Natural killer cell treated with Interleukin-12 subunit alpha and Interleukin-12 subunit beta and Interleukin-15 and Interleukin-18, amount 100 ng/mL, for 72 hours (primary cell): ENCODE results near the gene FADS3. TPM values are rescaled to one million over a fixed set of nuclear protein-coding genes. Genes with fewer than 3 reads are reported as not detected.

Source experiments
- ATAC-seq, 2 donors: fragments of 150-1000 bp; cut with Tn5 transposase in 1 of 2; sonication (Bioruptor Pico), chemical (Tn5 transposase) in 1 of 2; 2 replicates each; pipeline ENCODE4 v1.10.0; 2021
- DNase-seq: peaks from one replicate; pipeline ENCODE4 v3.0.0; 2022; ENCODE audit warnings: low spot score
- H3K27ac Mint-ChIP-seq, 2 donors: 1 replicate in 1 of 2; 2 replicates in 1 of 2; pipeline ENCODE4 v1.8.0; 2022; ENCODE audit warnings: mixed read lengths in 2 of 2, mild to moderate bottlenecking in 1 of 2, moderate library complexity in 1 of 2
- H3K27me3 Mint-ChIP-seq, 2 donors: 1 replicate in 1 of 2; 2 replicates in 1 of 2; pipeline ENCODE4 v1.8.0; 2022; ENCODE audit warnings: mixed read lengths in 2 of 2
- H3K36me3 Mint-ChIP-seq: one replicate; pipeline ENCODE4 v1.8.0; 2022; ENCODE audit warnings: mixed read lengths
- H3K4me1 Mint-ChIP-seq, 2 donors: 1 replicate in 1 of 2; 2 replicates in 1 of 2; pipeline ENCODE4 v1.8.0; 2022; ENCODE audit warnings: low read depth in 2 of 2, mixed read lengths in 2 of 2, mild to moderate bottlenecking in 1 of 2
- H3K4me3 Mint-ChIP-seq: one replicate; pipeline ENCODE4 v1.8.0; 2022; ENCODE audit warnings: mixed read lengths
- H3K9me3 Mint-ChIP-seq: 2 replicates; pipeline ENCODE4 v1.8.0; 2022; ENCODE audit warnings: mixed read lengths
- total RNA-seq, 2 donors: library from RNA; stranded (reverse); gene quantifications; one replicate each; pipeline ENCODE4 v1.2.3, GENCODE V29; 2022

Gene FADS3
- total RNA-seq, 2 donors from 2014 or later: 13.2 to 14.0 TPM

DNA sequence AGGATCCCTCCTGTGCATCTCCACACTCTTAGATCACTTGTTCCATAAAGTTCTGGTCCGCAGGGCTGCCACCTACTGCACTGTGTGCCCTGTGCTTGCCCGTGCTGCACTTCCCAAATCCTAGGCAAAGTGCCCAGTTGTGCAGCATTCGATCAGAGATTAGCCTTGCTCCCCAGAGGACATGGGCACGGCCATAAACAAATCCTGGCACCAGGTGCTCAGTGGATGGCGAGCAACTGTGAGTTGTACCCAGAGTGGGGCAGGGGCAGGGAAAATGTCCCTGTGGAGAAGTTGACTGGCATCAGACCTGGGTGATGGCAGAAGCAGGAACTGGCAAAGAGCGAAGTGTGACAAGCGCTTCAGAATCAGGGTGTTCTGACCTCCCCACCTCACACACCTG is 58.6 kb downstream of the FADS3 start:
- H3K27ac Mint-ChIP-seq: peak overlapping the region; percentile 92 to 93
- DNase-seq (no peak), ATAC-seq (no peak)
- H3K4me1 Mint-ChIP-seq: peaks cover 44 to 57% of the 10 kb centered on the region in 2 donors
- no peaks in the 10 kb centered on the region for H3K9me3 Mint-ChIP-seq
- no peaks in the 10 kb centered on the region for H3K27me3 Mint-ChIP-seq
- H3K4me3 Mint-ChIP-seq: no peak overlapping the region
- H3K36me3 Mint-ChIP-seq: no peaks in the 10 kb centered on the region

DNA sequence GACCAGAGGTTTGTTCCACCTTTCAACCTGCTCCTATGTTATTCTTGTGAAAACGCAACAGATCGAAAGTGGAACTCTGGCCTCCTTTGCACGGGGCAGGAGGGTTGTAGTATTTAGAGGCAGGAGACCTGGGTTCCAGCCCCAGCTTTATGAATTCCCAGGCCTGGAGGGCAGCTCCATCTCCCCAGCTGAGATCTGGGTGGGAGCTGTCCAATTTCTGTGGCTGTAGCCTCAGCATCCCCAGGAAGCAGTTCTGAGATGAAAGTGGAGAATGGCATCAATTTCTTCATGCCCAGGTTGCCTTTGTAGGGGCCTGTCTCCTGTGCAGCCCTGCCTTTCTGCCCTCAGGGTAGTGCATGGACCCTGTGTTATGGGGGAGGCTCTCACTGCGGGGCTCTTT is 59.1 kb downstream of the FADS3 start:
- Mint-ChIP-seq H3K4me1 (peaks cover 45 to 59% of the 10 kb centered on the region in 2 donors), H3K4me3 (no peak overlapping the region), H3K27me3 (no peaks in the 10 kb centered on the region), H3K27ac (peak overlapping the region; percentile 92 to 93), H3K36me3 (no peaks in the 10 kb centered on the region), H3K9me3 (no peaks in the 10 kb centered on the region)
- ATAC-seq: no peak
- no peak for DNase-seq

DNA sequence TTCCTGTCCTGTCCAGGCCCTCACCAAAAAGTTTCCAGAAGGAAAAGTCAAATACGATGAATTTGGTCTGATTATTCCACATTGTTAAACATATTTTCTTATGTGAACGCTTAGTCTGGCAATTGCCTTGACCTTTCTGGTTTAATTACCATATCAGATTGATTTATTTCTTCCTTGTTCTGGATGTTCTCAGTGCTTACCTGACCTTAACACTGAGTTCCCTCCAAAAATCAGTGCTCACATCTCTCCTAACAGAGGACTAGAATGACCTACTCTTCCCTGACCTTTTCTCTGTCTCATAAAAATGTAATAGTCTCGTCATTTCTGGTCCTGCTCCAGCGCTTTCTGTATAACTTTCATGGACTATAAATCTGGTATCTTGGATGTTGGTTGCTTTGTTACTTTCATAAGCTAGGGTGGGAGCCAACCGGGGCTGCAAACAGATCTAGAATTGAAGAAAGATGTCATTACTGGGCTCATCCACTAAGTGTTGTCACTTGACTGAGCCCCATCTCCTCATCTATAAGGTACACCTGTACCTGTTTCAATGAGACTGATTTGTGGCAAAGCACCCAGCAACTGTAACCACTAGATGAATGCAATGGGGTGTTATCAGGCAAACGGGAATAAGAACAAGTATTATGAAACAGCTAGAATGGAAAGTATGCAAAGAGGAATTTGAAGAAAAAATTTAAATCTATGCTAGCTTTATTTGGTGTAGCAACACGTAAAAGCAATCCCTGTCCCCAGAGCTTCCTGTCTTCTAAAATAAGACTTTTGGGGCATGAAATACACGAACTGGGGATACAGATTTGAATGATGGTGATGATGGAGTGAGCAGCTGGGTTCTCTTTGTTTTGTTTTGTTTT is 60.9 kb downstream of the FADS3 start:
- Mint-ChIP-seq H3K4me3 (peak overlapping the region; percentile 82), H3K4me1 (peaks cover 44 to 59% of the 10 kb centered on the region in 2 donors), H3K27ac (peak overlapping the region; percentile 39 to 93), H3K36me3 (no peaks in the 10 kb centered on the region), H3K9me3 (no peaks in the 10 kb centered on the region), H3K27me3 (no peaks in the 10 kb centered on the region)
- ATAC-seq (no peak), DNase-seq (no peak)

DNA sequence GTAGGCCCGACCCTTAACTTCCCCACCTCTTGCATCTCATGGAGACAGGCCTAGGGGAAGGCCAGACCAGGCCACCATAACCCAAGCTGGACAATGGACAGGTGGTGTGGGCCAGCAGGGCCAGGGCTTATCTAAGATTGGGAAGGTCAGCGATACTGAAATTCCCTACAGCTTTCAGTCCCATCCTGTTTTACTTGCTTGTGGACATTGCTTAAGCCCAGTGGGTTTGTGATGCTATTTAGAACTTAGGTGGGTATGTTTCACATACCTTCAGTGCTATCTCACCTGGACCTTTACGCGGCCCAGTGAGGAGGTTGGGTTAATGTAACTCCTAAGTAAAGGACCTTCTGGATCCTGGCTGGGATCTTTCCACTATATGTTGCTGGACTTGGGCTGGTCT is 61.5 kb downstream of the FADS3 start:
- no peak for DNase-seq
- no peak for ATAC-seq
- Mint-ChIP-seq H3K9me3 (no peaks in the 10 kb centered on the region), H3K36me3 (no peaks in the 10 kb centered on the region), H3K4me1 (peaks cover 38 to 55% of the 10 kb centered on the region in 2 donors), H3K27me3 (no peaks in the 10 kb centered on the region), H3K27ac (peak overlapping the region in 1 of 2 donors; percentile 87), H3K4me3 (peak overlapping the region; percentile 82)

DNA sequence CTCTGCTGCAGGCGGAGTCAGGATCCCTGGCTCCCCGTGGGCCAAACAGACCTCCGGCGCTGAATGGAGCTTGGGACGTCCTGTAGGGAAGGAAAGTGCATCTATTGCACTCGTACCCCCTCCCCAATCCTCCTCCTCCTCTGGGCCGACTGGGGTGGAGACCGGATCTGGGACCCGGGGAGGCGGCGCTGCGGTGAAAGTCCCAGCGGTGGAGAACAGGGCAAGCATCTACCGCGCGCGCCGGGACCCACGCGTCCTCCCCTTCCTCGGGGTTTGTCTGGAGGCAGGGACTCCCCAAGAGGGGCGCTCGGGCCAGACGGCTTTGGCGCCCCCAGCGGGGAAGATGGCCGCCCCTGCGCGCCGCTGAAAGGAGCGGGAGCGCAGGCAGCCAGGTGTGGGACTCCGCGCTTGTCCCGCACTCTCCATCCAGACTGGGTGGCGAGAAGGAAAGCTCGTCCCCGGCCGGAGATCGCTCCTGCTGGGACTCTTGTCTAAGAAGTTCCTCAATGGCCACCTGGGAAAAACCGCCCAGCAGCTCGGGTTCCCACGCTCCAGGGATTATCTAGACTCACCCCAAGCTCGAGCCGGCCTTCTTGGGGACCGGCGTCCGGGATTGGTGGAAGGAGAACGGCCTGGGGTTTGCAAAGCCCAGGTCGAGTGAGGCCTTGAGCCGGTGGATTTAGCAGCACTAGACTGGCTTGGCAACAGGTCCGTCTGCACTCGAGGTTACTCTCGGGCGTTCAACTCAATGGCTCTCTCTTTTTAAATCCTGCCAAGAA is 62.5 kb downstream of the FADS3 start:
- Mint-ChIP-seq H3K27ac (peak overlapping the region; percentile 51 to 87), H3K9me3 (no peaks in the 10 kb centered on the region), H3K4me1 (peaks cover 28 to 48% of the 10 kb centered on the region in 2 donors), H3K27me3 (no peaks in the 10 kb centered on the region), H3K36me3 (no peaks in the 10 kb centered on the region), H3K4me3 (peak overlapping the region; percentile 82)
- DNase-seq: peak; percentile 73
- ATAC-seq: peak; percentile 51

DNA sequence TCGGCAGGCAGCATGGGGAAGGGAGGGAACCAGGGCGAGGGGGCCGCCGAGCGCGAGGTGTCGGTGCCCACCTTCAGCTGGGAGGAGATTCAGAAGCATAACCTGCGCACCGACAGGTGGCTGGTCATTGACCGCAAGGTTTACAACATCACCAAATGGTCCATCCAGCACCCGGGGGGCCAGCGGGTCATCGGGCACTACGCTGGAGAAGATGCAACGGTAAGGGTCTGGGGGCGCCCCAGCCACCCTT is 63.0 kb downstream of the FADS3 start:
- ATAC-seq: no peak
- Mint-ChIP-seq H3K9me3 (no peaks in the 10 kb centered on the region), H3K36me3 (no peaks in the 10 kb centered on the region), H3K4me3 (peak overlapping the region; percentile 82), H3K27me3 (no peaks in the 10 kb centered on the region), H3K27ac (peak overlapping the region; percentile 51 to 87), H3K4me1 (peaks cover 23 to 43% of the 10 kb centered on the region in 2 donors)
- DNase-seq: no peak

DNA sequence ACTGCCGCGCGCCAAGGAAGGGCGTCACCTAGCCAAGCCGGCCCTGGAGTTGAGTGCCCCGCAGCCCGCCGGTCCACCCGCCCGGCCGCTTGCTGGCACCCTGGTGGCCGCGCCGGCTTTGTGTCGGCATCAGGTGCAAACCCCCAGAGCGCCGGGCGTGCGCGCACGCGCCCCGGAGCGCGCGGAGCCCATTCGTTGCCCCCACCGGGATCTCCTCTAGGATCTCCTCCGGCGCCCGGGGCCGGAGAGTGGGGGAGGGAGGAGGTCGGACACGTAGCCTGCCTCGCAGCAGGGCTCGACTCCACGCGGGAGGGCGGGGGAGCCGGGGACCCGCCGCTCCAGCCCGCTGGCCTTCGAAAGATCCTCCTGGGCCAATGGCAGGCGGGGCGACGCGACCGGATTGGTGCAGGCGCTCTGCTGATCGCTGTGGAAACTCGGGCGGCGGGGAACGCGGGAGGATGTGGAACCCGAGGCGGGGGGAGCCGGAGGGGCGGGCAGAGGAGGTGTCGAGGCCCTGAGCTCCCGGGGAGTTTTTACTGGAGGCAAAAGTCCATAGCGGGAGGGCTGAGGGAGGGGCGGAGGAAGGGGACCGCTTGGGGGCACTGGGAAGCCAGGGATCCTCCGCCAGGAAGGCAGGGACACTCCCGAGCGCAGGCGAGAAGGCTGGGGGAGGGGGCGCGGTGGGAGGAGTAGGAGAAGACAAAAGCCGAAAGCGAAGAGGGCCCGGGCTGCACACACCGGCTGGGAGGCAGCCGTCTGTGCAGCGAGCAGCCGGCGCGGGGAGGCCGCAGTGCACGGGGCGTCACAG is 63.6 kb downstream of the FADS3 start, which contains the start of gene FADS2:
FADS2 (plus strand) TSS at position 730 of the 808 bp plus-strand sequence. CDS start 91 bp downstream, outside the sequence.
- Mint-ChIP-seq H3K4me1 (peaks cover 22 to 38% of the 10 kb centered on the region in 2 donors), H3K36me3 (no peaks in the 10 kb centered on the region), H3K27ac (peak within 1 kb of the TSS; percentile 51 to 87), H3K9me3 (no peaks in the 10 kb centered on the region), H3K4me3 (peak within 1 kb of the TSS; percentile 82), H3K27me3 (no peaks in the 10 kb centered on the region)
- peak; percentile 90 to 93 for ATAC-seq
- peak; percentile 94 for DNase-seq

DNA sequence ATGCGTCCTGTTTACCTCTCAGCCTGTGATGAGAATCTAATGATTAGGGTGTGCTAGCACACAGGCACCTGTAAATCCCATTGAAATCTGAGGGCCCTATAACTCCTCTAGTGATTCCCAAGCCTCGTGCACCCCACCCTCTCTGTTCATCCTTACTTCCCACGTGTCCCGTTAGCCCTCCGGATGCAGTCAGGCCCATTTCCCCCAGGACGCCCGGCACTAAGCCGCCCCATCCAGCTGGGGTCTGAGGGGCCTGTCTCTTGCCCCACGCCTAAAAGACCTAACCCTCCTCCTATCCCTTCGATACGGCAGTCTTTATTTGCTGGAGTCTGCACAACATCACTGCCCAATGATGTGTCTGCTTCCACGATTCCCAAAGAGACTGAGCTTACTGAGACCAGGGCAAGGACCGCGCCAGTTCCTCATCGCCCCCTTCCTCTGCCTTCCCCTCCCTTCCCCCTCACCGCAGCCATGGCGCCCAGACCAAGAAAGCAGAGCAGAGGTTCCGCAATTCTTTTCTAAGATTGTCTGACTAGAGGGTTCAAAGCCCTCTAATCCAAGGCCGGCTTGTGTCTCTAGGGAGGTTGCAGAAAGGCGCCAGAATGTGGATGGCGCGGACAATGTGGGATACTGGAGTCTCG is 64.3 kb downstream of the FADS3 start:
- Mint-ChIP-seq H3K27me3 (no peaks in the 10 kb centered on the region), H3K9me3 (no peaks in the 10 kb centered on the region), H3K36me3 (no peaks in the 10 kb centered on the region), H3K4me1 (peaks cover 22 to 34% of the 10 kb centered on the region in 2 donors), H3K4me3 (peak overlapping the region; percentile 74), H3K27ac (peak overlapping the region; percentile 51 to 87)
- no peak for DNase-seq
- ATAC-seq: no peak

Other genes starting within 250 kb of the FADS3 start
- under 1 TPM; 0.08 to 0.10 TPM for gene DAGLA, start 211.2 kb downstream of the FADS3 start, total RNA-seq
- 1 to 10 TPM; 3.7 to 5.5 TPM for gene MYRF, start 138.9 kb downstream of the FADS3 start, total RNA-seq
- 100 to 1,000 TPM; 119 to 133 TPM for gene TMEM258, start 98.9 kb downstream of the FADS3 start, total RNA-seq
- 100 to 1,000 TPM in 1 of 2 donors, 10 to 100 TPM in 1; 75.8 to 155 TPM for gene FEN1, start 98.6 kb downstream of the FADS3 start, total RNA-seq
- gene FADS1, start 74.5 kb downstream of the FADS3 start, total RNA-seq: 10 to 100 TPM; 50.4 to 56.5 TPM
- gene FADS2, start 63.2 kb downstream of the FADS3 start, total RNA-seq: 10 to 100 TPM; 69.1 to 90.1 TPM
- not detected for gene RAB3IL1, start 26.0 kb upstream of the FADS3 start, total RNA-seq
- gene BEST1, start 58.8 kb upstream of the FADS3 start, total RNA-seq: 1 to 10 TPM; 1.0 to 1.9 TPM
- gene FTH1, start 76.1 kb upstream of the FADS3 start, total RNA-seq: over 10,000 TPM in 1 of 2 donors, 1,000 to 10,000 TPM in 1; 5,097 to 40,662 TPM
- gene INCENP, start 232.5 kb upstream of the FADS3 start, total RNA-seq: 100 to 1,000 TPM in 1 of 2 donors, 10 to 100 TPM in 1; 74.4 to 135 TPM